ENCODE measurements around the gene SKA3. TPM values are rescaled to one million over a fixed set of nuclear protein-coding genes. Genes with fewer than 3 reads are reported as not detected.
A peak's percentile ranks its signal among the peaks of the same experiment; 100 is the strongest.
"Not testable (repeated sequence)": the region's sequence is repeated elsewhere in the genome, so short reads cannot be mapped to it uniquely, and the experiment has no call there.

The SKA3 gene
- polyA plus RNA-seq (ENCODE audit: insufficient read length) = 4.0 TPM

- peak; percentile 96 for DNase-seq
Observed at GRCh38 chr13:21176215-21176981, at the start of gene SKA3, which contains the start of gene MRPL57. Gene SKA3 (minus strand): TSS chr13:21176552. CDS start chr13:21176477, 75 bp downstream. Gene MRPL57 (plus strand): TSS chr13:21176658. CDS start chr13:21176917, 259 bp downstream.

GRCh38 chr13:21225082-21225481 lies 48.7 kb upstream of the SKA3 start:
- DNase-seq = no peak

DNA sequence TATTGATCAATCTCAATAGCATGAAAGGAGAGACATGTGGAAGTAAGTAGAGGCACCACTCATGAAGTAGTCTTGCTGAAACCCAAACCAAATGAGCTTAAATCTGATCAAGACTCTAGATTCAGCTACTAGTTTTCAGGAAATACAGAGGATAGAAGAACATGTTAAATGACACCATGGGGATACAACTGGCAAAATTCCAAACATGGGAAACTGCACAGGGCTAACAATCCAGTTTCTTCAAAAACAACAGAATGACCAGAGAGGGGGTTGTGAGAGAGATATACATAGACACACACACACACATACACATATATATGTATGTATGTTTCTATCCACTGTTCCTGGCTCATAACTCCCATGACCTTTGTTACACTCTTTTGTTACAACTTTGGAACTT lies 44.9 kb upstream of the SKA3 start:
- DNase-seq = no peak

DNA sequence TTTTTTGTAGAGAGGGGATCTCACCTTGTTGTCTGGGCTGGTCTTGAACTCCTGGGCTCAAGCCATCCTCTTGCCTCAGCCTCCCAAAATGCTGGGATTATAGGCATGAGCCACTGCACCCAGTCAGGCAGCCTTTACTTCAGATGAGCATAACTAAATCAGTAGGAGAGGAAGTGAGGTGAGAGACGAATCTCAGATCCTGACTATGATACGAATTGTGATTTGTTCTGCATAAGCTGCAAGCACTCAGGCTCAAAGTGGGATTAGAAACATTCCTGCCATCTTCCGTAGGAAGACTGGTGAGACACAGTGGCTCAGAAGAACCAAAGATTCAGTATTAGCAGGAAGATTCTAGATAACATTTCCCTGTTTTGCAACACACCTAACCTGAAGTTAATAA lies 43.4 kb upstream of the SKA3 start:
- not testable (repeated sequence) for DNase-seq

- no peak for DNase-seq
Observed at GRCh38 chr13:21219036-21219381, 42.7 kb upstream of the SKA3 start.

- DNase-seq = no peak
Observed at GRCh38 chr13:21218351-21219035, 42.1 kb upstream of the SKA3 start.

GRCh38 chr13:21216332-21216731 lies 40.0 kb upstream of the SKA3 start:
- peak; percentile 18 for DNase-seq

GRCh38 chr13:21215419-21215818 lies 39.1 kb upstream of the SKA3 start:
- DNase-seq = not testable (repeated sequence)

DNA sequence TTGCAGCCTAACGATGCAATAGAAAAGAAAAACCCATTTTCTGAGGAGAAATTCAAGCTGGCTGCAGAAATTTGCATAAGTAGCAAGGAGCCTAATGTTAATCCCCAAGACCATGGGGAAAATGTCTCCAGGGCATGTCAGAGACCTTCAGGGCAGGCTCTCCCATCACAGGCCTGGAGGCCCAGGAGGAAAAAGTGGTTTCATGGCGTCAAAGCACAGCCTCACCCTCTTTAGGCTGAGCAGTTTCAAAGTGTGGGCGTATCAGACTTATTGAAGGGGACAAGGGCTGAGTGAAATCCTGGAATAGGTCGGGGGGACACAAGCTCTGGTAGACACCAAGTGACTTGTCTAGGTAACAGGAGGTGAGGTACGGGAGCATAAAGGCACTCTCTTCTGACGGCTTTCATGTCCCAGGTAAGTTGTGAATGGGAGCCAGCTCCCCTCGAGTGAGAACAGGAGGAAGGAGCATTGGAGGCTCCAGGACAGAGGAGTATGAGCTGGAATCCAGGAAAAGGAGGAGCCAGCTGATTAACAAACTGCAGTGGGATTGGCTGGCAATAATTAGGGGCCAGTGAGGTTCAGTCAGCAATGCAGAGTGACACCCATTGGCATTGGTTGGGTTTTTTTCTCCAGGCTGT lies 35.9 kb upstream of the SKA3 start:
- no peak for DNase-seq

- DNase-seq = no peak
Observed at GRCh38 chr13:21208652-21209154, 32.4 kb upstream of the SKA3 start.

DNA sequence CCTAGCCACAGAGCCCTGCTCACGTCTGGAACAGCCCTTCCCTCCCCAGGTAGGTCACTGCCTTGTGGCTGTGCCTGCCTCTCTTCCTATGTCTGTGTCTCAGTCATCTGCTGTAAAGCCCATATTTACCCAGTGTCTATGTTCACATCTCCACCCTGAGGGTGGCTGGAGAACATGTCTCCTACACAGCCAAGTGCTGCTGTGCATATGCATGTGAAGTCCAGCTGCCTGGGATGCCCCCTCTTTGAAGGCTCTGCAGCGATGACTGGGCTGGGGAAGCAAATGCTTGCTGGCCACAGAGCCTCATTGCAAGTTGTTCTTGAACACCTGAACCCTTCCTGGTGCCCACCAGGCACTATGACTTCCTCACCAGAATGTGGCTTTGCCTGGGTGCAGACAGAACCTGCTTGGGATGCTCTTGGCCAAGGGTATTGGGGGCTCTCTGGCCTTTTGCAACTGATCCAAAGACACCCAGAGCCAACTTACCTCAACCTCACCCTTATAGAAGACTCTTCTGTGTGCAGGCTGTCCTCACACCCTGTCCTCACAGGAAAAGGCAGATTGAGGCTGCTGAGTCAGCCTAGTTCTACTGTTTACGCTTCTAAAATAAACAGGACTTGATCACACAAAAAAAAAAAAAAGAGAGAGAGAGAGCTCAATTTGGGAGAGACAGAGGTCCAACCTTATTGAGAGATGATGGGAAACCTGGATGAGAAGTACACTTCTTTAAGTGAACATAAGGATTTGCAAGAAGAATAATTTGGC lies 26.6 kb upstream of the SKA3 start:
- DNase-seq = no peak

- not testable (repeated sequence) for DNase-seq
Observed at GRCh38 chr13:21201456-21202190, 25.3 kb upstream of the SKA3 start.

DNA sequence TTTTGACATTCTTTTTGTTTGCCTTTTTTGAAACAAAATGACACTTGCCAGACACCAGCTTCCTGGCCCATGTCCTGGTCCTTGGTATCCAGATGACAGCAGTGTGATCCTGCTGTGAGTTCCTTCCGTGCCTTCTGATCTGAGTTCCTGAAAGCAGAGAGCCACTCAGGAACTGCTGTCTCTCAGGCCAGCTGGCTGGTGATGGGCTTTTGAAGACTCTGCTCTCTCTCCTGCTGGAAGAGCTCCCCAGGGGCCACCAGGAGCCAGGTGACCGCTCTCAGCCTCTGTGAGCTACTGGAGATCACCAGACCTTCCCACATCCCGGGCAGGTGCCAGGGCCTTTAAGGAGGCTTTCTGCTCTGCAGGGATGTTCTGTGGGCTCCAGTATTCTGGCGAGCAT lies 22.0 kb upstream of the SKA3 start:
- not testable (repeated sequence) for DNase-seq

GRCh38 chr13:21197606-21198225 lies 21.4 kb upstream of the SKA3 start:
- DNase-seq = not testable (repeated sequence)

GRCh38 chr13:21194756-21195155 lies 18.4 kb upstream of the SKA3 start:
- not testable (repeated sequence) for DNase-seq

DNA sequence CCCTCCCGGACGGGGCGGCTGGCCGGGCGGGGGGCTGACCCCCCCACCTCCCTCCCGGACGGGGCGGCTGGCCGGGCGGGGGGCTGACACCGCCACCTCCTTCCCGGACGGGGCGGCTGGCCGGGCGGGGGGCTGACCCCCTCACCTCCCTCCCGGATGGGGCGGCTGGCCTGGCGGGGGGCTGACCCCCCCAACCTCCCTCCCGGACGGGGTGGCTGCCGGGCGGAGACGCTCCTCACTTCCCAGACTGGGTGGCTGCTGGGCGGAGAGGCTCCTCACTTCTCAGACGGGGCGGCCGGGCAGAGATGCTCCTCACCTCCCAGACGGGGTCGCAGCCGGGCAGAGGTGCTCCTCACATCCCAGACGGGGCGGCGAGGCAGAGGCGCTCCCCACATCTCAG lies 10.1 kb upstream of the SKA3 start:
- not testable (repeated sequence) for DNase-seq

DNA sequence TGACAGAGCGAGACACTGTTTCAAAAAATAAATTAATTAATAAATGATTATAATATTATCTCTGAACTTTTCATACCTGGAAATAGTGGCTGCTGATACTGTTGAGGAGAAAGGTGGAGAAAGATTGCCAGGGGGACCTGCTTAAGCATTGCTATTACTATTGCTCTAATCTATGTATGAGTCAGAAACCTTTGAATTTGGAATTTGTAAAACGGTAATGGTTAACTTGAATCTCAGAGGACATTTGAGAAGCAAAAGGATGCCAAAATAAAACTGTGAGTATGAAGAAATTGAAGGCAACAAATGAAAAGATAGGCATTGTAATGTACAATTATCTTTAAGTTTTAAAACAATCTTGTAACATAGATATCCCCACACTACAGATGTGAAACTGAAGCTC lies 5.3 kb upstream of the SKA3 start:
- DNase-seq = no peak

DNA sequence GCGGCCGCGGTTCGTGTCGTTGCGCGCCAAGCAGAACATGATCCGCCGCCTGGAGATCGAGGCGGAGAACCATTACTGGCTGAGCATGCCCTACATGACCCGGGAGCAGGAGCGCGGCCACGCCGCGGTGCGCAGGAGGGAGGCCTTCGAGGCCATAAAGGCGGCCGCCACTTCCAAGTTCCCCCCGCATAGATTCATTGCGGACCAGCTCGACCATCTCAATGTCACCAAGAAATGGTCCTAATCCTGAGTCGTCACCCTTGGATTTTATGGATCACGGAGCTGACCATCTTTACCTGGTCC lies 581 bp upstream of the SKA3 start:
- DNase-seq = no peak

- no peak for DNase-seq
Observed at GRCh38 chr13:21175656-21176214, 617 bp downstream of the SKA3 start.

- not testable (repeated sequence) for DNase-seq
Observed at GRCh38 chr13:21173767-21174166, 2.6 kb downstream of the SKA3 start.

DNA sequence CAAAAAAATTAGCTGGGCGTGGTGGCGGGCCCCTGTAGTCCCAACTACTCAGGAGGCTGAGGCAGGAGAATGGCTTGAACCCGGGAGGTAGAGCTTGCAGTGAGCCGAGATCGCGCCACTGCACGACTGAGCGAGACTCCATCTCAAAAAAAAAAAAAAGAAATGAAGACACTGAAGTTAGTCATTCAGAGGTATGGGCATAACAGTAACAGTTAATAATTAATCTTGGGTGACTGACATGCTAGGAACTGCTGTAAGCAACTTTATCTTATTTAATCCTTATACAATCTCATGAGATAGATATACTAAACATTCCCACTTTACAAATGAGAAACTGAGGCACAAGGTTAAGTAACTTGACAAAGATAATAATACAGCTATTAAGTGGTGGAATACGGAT lies 4.9 kb downstream of the SKA3 start:
- no peak for DNase-seq
